WTC11 (cell line): ENCODE data around the gene PPHLN1. TPM values are rescaled to one million over a fixed set of nuclear protein-coding genes. Genes with fewer than 3 reads are reported as not detected.

Source experiments
- ATAC-seq: fragments of 200-7000 bp; cut with Tn5 transposase; 2 replicates; pipeline ENCODE4 v1.10.0; 2021; ENCODE audit warnings: mild to moderate bottlenecking, moderate library complexity
- CTCF ChIA-PET: fragments of 300-600 bp; sonication (Branson Sonifier 250); formaldehyde crosslinking; loops from one replicate; lab custom pipeline; 2021; ENCODE audit warnings: antibody characterized with exemption; lab: Charles Lee
- POLR2A ChIA-PET: fragments of 350-600 bp; sonication (Branson Sonifier 250); formaldehyde crosslinking; loops from one replicate; lab custom pipeline; 2021; ENCODE audit warnings: antibody characterized with exemption; lab: Charles Lee
- DNase-seq: peaks from one replicate; pipeline ENCODE4 v3.0.0; 2021; ENCODE audit warnings: low spot score
- H3K27ac Mint-ChIP-seq: 2 replicates; pipeline ENCODE4 v1.8.0; 2021; ENCODE audit warnings: mixed read lengths
- H3K27me3 Mint-ChIP-seq: 2 replicates; pipeline ENCODE4 v1.8.0; 2021; ENCODE audit warnings: low read depth, mild to moderate bottlenecking, moderate library complexity, mixed read lengths
- H3K36me3 Mint-ChIP-seq: 2 replicates; pipeline ENCODE4 v1.8.0; 2021; ENCODE audit warnings: mixed read lengths
- H3K4me1 Mint-ChIP-seq: 2 replicates; pipeline ENCODE4 v1.8.0; 2022; ENCODE audit warnings: mixed read lengths
- H3K4me3 Mint-ChIP-seq: 2 replicates; pipeline ENCODE4 v1.8.0; 2021; ENCODE audit warnings: mild to moderate bottlenecking, moderate library complexity, mixed read lengths
- H3K9me3 Mint-ChIP-seq: 2 replicates; pipeline ENCODE4 v1.8.0; 2021; ENCODE audit warnings: mixed read lengths
- ATF3 ChIP-seq: sonication (generic); formaldehyde crosslinking; conservative IDR thresholded peaks from 2 replicates; pipeline ENCODE4 v1.8.1; 2022; ENCODE audit warnings: mild to moderate bottlenecking, missing genetic modification reagents
- E2F4 ChIP-seq: sonication (generic); formaldehyde crosslinking; IDR thresholded peaks from 2 replicates; pipeline ENCODE4 v1.8.1; 2022; ENCODE audit warnings: low read depth, mild to moderate bottlenecking, moderate library complexity, missing genetic modification reagents, borderline replicate concordance
- ELF4 ChIP-seq: sonication (generic); formaldehyde crosslinking; IDR thresholded peaks from 2 replicates; pipeline ENCODE4 v1.8.1; 2022; ENCODE audit warnings: low read depth, mild to moderate bottlenecking, moderate library complexity, missing genetic modification reagents
- EMX1 ChIP-seq: fragments of 250-450 bp; sonication (Bioruptor Pico); IDR thresholded peaks from 2 replicates; pipeline ENCODE4 v1.8.0; 2021; ENCODE audit warnings: mild to moderate bottlenecking
- FOXK1 ChIP-seq: sonication (generic); formaldehyde crosslinking; IDR thresholded peaks from 2 replicates; pipeline ENCODE4 v1.8.0; 2022; ENCODE audit warnings: mild to moderate bottlenecking, moderate library complexity, missing genetic modification reagents
- JAZF1 ChIP-seq: fragments of 250-450 bp; sonication (Bioruptor Pico); IDR thresholded peaks from 2 replicates; pipeline ENCODE4 v1.9.0; 2021; ENCODE audit warnings: moderate library complexity, mild to moderate bottlenecking, inconsistent platforms
- MXD4 ChIP-seq: fragments of 250-450 bp; sonication (Bioruptor Pico); IDR thresholded peaks from 2 replicates; pipeline ENCODE4 v1.8.0; 2021; ENCODE audit warnings: mild to moderate bottlenecking, moderate library complexity, borderline replicate concordance
- NFATC4 ChIP-seq: fragments of 250-450 bp; sonication (Bioruptor Pico); IDR thresholded peaks from 2 replicates; pipeline ENCODE4 v1.9.0; 2021; ENCODE audit warnings: mild to moderate bottlenecking
- NR1H2 ChIP-seq: sonication (generic); formaldehyde crosslinking; IDR thresholded peaks from 2 replicates; pipeline ENCODE4 v1.9.0; 2021; ENCODE audit warnings: mild to moderate bottlenecking, moderate library complexity, missing genetic modification reagents
- NR2C2 ChIP-seq: sonication (generic); formaldehyde crosslinking; IDR thresholded peaks from 2 replicates; pipeline ENCODE4 v1.8.0; 2022; ENCODE audit warnings: mild to moderate bottlenecking, missing genetic modification reagents
- PREB ChIP-seq: sonication (generic); formaldehyde crosslinking; IDR thresholded peaks from 2 replicates; pipeline ENCODE4 v1.8.1; 2022; ENCODE audit warnings: mild to moderate bottlenecking, missing genetic modification reagents, moderate library complexity, borderline replicate concordance
- SOX15 ChIP-seq: fragments of 250-450 bp; sonication (Bioruptor Pico); IDR thresholded peaks from 2 replicates; pipeline ENCODE4 v1.9.0; 2021; ENCODE audit warnings: mild to moderate bottlenecking
- SP1 ChIP-seq: sonication (generic); formaldehyde crosslinking; conservative IDR thresholded peaks from 2 replicates; pipeline ENCODE4 v1.8.1; 2022; ENCODE audit warnings: missing genetic modification reagents
- STAT6 ChIP-seq: sonication (generic); formaldehyde crosslinking; conservative IDR thresholded peaks from 2 replicates; pipeline ENCODE4 v1.8.1; 2023; ENCODE audit warnings: mild to moderate bottlenecking, low read depth, missing genetic modification reagents, moderate library complexity
- TEAD1 ChIP-seq: sonication (generic); formaldehyde crosslinking; IDR thresholded peaks from 2 replicates; pipeline ENCODE4 v1.8.0; 2022; ENCODE audit warnings: mild to moderate bottlenecking, missing genetic modification reagents
- USF2 ChIP-seq: sonication (generic); formaldehyde crosslinking; IDR thresholded peaks from 2 replicates; pipeline ENCODE4 v1.8.1; 2023; ENCODE audit warnings: mild to moderate bottlenecking, missing genetic modification reagents, moderate library complexity
- ZBTB43 ChIP-seq: sonication (generic); formaldehyde crosslinking; IDR thresholded peaks from 2 replicates; pipeline ENCODE4 v1.8.1; 2023; ENCODE audit warnings: mild to moderate bottlenecking, missing genetic modification reagents
- total RNA-seq: library from RNA; stranded (reverse); gene quantifications from 3 replicates; pipeline ENCODE4 v1.2.3, GENCODE V29; 2021
- TF ChIP-seq, protein P1 (sequence below): sonication (generic); formaldehyde crosslinking; IDR thresholded peaks from 2 replicates; pipeline ENCODE4 v1.8.0; 2022; ENCODE audit warnings: missing genetic modification reagents
- TF ChIP-seq, protein P2 (sequence below): sonication (generic); formaldehyde crosslinking; IDR thresholded peaks from 2 replicates; pipeline ENCODE4 v1.8.1; 2023; ENCODE audit warnings: mild to moderate bottlenecking, missing genetic modification reagents, moderate library complexity
- TF ChIP-seq, protein P3 (sequence below): sonication (generic); formaldehyde crosslinking; IDR thresholded peaks from 2 replicates; pipeline ENCODE4 v1.8.0; 2022; ENCODE audit warnings: mild to moderate bottlenecking, missing genetic modification reagents

The PPHLN1 gene
- total RNA-seq, 1 experiment from 2014 or later: 61.1 TPM

GRCh38 chr12:42320796-42321195, 5.2 kb upstream of the PPHLN1 start:
- CTCF ChIA-PET: no interaction called here
- TF ChIP-seq STAT6 (CRISPR knock-in tag): no peak
- TF ChIP-seq, protein P1, sequence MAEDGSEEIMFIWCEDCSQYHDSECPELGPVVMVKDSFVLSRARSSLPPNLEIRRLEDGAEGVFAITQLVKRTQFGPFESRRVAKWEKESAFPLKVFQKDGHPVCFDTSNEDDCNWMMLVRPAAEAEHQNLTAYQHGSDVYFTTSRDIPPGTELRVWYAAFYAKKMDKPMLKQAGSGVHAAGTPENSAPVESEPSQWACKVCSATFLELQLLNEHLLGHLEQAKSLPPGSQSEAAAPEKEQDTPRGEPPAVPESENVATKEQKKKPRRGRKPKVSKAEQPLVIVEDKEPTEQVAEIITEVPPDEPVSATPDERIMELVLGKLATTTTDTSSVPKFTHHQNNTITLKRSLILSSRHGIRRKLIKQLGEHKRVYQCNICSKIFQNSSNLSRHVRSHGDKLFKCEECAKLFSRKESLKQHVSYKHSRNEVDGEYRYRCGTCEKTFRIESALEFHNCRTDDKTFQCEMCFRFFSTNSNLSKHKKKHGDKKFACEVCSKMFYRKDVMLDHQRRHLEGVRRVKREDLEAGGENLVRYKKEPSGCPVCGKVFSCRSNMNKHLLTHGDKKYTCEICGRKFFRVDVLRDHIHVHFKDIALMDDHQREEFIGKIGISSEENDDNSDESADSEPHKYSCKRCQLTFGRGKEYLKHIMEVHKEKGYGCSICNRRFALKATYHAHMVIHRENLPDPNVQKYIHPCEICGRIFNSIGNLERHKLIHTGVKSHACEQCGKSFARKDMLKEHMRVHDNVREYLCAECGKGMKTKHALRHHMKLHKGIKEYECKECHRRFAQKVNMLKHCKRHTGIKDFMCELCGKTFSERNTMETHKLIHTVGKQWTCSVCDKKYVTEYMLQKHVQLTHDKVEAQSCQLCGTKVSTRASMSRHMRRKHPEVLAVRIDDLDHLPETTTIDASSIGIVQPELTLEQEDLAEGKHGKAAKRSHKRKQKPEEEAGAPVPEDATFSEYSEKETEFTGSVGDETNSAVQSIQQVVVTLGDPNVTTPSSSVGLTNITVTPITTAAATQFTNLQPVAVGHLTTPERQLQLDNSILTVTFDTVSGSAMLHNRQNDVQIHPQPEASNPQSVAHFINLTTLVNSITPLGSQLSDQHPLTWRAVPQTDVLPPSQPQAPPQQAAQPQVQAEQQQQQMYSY (CRISPR knock-in tag): no peak
- no peak for TF ChIP-seq SOX15 (CRISPR knock-in tag)
- no peak for TF ChIP-seq NR2C2 (CRISPR knock-in tag)
- no peak for TF ChIP-seq NFATC4
- no peak for TF ChIP-seq E2F4 (CRISPR knock-in tag)
- TF ChIP-seq ATF3 (CRISPR knock-in tag): no peak
- TF ChIP-seq TEAD1 (CRISPR knock-in tag): no peak
- TF ChIP-seq ZBTB43 (CRISPR knock-in tag): no peak
- no peak for TF ChIP-seq ELF4 (CRISPR knock-in tag)
- no peak for TF ChIP-seq JAZF1 (CRISPR knock-in tag)
- TF ChIP-seq FOXK1: no peak
- TF ChIP-seq SP1 (CRISPR knock-in tag): no peak
- TF ChIP-seq NR1H2 (CRISPR knock-in tag): no peak
- TF ChIP-seq, protein P2, sequence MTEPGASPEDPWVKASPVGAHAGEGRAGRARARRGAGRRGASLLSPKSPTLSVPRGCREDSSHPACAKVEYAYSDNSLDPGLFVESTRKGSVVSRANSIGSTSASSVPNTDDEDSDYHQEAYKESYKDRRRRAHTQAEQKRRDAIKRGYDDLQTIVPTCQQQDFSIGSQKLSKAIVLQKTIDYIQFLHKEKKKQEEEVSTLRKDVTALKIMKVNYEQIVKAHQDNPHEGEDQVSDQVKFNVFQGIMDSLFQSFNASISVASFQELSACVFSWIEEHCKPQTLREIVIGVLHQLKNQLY (CRISPR knock-in tag): no peak
- no peaks in the 10 kb centered on the region for H3K27me3 Mint-ChIP-seq

GRCh38 chr12:42322567-42322966, 3.4 kb upstream of the PPHLN1 start:
- Mint-ChIP-seq H3K36me3 (peaks cover 9% of the 10 kb centered on the region; the same call in 1 of the 2 replicates), H3K27ac (no peak overlapping the region), H3K27me3 (no peaks in the 10 kb centered on the region), H3K9me3 (no peaks in the 10 kb centered on the region), H3K4me3 (no peak overlapping the region), H3K4me1 (peaks cover 12% of the 10 kb centered on the region)
- no peak for TF ChIP-seq NR2C2 (CRISPR knock-in tag)
- TF ChIP-seq EMX1 (CRISPR knock-in tag): no peak
- no peak for TF ChIP-seq ELF4 (CRISPR knock-in tag)
- TF ChIP-seq USF2 (CRISPR knock-in tag): no peak
- no peak for TF ChIP-seq NR1H2 (CRISPR knock-in tag)
- TF ChIP-seq, protein P3, sequence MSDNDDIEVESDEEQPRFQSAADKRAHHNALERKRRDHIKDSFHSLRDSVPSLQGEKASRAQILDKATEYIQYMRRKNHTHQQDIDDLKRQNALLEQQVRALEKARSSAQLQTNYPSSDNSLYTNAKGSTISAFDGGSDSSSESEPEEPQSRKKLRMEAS: no peak
- no peak for TF ChIP-seq MXD4 (CRISPR knock-in tag)
- no peak for TF ChIP-seq PREB (CRISPR knock-in tag)
- ChIA-PET POLR2A (no interaction called here), CTCF (no interaction called here)
- no peak for DNase-seq
- no peak for ATAC-seq

More at GRCh38 chr12:42320796-42321195, 5.2 kb upstream of the PPHLN1 start:
- Mint-ChIP-seq H3K36me3 (peaks cover 9% of the 10 kb centered on the region; the same call in 1 of the 2 replicates), H3K4me3 (no peak overlapping the region), H3K9me3 (no peaks in the 10 kb centered on the region), H3K4me1 (peaks cover 5% of the 10 kb centered on the region), H3K27ac (no peak overlapping the region)
- ATAC-seq (no peak), DNase-seq (no peak)
- POLR2A ChIA-PET: no interaction called here
